Measurements from ENCODE around the gene TYRO3.

Gene TYRO3

DNA sequence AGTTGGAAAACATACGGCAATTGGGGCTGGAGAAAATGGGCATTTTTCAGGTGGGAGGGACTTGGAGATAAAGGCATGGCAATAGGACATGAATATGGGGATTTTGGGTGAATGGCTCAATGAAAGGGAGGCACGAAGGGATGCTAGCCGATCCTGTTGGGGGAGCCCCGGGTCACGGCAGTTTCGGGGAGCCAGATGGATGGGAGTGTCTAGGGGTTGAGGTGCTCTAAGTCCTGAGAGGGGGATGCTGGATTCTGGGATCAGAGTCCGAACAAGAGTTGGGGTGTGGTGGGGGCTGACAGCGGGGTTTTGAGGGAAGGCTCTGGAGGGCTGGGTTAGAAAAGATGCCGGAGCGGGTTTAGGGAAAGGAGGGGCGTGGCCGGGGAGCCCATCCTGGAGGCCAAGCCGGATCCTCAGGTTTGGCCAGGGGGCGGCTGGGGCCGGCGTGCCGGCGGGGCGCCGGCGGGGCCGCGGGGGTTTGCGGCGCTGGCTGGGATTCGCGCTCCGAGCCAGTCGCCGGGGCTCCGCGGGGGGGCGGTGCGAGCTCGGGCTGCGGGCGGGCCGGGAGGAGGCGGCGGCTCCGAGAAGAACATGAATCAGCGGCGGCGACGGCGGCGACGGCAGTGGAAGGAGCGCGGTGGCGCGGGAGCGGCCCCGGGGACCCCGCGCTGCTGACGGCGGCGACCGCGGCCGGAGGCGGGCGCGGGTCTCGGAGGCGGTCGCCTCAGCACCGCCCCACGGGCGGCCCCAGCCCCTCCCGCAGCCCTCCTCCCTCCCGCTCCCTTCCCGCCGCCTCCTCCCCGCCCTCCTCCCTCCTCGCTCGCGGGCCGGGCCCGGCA, at the start of gene TYRO3:
Gene TYRO3 (plus strand): TSS at position 813 of the 839 bp plus-strand sequence. CDS start 46 bp downstream, outside the sequence.
- peak; percentile 63 for DNase-seq

DNA sequence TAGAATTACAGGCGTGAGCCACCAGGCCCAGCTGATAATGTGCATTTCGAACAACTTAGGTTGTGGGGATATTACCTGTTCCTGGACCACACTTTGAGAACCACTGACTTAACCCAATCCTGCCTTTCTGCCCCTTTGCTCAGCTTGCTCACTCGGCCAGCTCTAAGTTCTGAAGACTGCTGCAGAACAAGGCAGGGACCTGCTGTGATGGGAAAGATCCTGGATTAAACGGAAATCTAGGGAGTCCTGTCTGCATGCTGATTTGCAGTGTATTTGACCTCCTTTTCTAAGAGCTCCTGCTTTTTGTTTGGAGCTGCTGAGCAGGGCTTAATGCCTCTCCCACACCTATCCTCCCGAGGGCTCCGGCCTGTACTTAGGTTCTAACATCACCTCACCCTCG, 48.3 kb upstream of the TYRO3 start:
- no peak for DNase-seq

DNA sequence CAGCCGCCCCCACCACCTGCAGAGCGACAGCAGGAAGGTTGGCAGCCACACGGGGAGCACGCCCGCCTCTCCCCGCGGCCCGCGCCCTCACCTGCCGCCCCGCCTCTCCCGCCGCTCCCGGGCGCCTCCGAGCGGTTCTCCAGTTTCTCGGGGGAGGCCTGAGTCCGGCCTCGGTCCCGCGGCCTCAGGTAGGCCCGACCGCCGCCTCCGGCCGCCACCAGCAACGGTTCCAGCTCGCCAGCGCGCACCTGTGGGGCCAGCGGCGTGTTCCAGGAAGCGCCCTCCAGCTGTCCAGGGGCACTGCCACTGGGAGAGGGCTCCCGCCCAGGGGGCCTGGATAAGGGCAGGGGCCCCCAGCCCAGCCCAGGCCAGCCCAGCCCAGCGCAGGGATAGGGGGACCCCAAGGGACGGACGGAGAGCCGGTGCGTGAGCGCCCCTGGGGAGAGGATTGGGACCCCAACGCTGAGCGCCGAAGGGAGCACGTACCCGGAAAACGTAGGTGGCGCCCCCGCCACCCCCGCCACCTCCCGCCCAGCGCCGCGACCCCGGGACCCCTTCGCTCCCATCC, 47.6 kb upstream of the TYRO3 start:
- no peak for DNase-seq

DNA sequence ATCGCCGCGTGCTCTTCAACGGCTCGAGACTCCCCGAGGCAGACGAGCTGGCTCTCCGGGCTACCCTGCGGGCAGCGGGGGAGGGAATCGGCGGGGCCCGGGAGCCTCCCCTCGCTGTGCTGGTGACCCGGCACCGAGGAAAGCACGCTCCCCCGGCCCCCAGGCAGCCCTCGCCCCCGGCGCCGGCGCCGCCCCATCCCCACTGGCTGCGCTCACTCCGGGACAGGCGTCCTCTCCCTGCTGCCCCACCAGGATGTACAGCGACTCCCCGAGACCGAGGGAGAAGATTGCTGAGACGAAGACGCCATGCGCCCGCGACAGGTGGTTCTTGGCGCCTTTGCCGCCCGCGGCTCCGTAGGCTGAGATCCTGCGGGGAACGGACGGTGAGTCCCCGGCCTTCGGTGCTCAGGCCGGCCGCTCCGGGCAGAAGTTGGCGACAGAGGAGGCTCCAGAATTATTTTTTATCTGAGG, 47.1 kb upstream of the TYRO3 start:
- DNase-seq, result no peak

DNA sequence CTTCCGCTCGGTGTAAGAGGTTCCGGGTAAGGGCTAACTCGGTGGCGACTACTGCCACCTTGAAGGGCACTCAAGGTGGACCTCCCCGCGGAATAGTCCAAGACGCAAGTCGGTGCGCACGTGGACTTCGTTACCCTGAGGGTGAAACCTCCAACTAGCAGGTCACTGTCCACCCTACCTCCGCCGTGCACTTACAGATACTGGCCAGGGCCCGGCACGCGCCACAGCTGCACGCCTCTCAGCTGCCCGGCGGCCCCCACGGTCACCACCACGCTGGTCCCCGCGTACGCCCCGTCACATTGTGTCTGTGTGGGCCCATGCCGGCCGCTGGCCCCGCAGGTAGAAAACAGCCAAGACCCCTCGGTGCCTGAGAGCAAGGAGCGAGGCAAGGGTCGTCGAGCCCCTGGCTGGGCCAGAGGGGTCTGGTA, 46.5 kb upstream of the TYRO3 start:
- no peak for DNase-seq

DNA sequence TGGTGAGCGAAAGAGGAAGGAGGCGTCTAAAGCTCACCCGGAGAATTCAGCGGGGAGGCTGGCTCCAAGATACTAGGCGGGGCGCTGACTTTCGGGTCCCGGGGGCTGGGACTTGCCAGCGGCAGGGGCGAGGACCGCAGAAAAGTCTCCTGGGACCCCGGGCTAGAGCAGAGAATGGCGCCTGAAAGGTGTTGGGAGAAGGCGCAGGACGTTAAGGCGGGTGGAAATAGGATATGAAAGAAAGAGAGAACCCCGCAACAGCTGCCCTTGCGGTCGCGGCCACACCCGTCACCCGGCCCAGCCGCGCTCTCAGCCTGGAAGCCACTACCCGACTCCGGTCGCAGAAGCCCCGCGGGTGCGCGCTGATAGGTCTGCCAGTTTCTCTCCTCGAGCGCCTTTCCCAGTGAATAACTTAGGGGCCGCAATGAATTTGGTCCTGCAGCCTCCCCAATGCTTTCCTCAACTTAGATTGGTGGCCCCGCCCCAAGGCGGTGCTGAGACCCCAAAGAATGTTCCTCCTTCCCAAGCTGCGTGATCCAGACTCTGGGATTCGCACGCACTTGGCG, 46.0 kb upstream of the TYRO3 start:
- no peak for DNase-seq

DNA sequence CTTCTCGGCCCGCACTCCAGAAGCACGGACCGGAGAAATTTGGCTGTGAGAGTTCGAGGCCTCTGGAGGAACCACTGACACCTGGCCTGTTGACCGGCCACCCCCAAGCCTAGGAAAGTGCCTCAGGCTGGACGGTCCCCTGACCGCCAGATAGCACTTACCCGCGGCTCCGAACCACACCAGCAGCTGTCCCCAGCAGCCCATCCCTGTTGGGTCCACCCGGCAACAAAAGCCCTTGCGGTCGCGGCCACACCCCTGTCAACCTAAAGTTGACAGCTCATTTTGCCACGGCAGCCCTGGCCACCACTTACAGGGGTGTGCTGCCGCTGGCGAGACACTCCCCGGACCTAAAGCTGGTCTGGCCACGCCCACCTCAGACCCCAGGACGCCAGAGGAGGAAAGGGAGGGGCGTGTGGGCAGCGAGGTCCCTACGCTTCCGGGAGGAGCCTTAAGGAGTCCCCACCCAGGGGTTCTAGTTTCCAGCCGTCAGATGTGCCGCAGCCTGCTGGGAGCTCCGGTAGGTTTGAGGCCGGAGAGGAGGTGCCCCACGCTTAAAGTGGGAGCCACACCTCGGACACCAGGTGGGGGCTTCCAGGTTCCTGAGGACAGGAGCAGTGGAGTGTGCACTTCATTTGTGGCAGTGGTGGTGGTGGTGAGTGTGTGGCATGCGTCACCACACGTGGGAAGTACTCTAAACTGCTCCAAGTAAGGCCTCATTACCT, 45.3 kb upstream of the TYRO3 start, which contains the start of gene LTK:
Gene LTK (minus strand): TSS at position 322 of the 722 bp plus-strand sequence. CDS start 118 bp downstream, at position 204.
- DNase-seq, result no peak

DNA sequence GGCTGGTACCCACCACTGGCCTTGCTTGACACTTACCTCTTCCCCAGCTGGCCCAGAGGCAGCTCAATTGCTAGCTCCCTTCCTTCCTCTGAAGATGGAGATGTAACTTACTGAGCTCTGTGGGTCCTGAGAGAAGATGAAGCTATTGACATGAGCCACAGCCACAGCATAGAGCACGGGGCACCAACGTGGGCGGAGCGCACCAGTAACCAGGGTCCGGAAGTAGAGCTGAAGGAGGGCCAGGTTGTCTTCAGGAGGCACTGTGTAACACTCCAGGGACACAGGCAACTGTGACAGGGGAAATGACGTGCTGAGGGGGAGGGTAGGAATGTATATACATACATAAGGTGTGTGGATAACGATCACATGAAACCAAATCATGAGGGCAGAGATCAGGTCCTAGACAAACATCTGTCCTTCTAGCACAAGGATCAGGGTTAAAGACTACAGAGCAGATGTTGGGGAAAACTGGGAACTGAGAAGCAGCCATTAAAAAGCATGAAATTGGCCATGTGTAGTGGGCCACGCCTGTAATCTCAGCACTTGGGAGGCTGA, 41.0 kb upstream of the TYRO3 start:
- DNase-seq, result no peak

DNA sequence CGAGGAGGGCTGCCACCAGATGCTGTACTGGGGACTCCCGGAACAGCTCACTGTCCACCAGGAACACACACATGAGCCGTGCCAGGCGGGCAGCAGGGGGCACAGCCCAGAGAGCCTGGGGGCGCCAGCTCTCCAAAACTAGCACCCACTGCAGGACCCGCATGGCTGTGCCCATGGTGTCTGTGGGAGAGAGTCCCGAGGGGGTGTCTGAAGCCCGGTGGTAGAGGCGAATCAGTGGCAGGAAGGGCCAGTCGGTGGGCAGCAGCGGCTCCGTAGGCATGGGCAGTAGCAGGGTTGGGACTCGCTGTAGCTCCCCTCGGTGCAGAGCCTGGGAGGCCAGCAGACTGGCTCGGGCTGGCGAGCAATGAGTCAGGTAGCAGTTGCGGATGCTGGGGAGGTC, 38.4 kb upstream of the TYRO3 start:
- no peak for DNase-seq

DNA sequence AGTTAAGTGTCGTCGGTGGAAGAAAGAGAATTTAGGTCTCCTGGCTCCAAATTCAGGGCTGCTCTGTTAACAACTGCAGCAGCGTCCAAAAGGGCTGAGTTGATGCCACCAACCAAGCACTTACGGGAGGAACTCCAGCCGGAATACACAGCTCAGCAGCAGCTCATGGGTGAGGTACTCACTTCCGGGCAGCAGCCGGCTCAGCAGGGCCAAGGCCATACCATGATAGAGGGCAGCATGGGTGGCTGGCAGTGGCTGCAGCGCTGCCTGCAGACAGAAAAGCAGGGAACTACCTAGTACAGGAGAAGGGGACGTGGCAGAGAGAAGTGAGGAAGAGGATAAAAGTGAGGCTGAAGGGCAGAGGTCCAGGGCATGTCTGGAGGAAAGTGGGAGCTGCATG, 37.4 kb upstream of the TYRO3 start:
- no peak for DNase-seq

DNA sequence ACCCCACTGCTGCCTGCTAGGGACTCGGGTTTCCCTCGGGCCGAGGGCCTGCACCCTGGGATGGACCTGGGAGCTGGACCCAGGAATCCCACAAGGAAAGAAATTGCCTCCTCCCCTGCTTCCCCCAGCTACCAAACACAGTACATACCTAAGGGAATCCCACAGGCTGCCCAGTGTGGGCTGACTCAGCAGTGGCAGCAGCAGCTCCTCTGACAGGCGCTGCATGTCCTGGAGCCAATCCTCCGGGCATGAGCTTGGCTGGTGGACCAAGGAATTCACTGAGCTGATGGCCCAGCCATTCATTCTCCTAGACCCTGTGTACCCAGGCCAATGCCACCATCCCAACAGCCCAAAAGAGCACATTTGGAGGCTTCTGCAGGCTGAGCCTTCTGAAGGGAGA, 35.9 kb upstream of the TYRO3 start:
- DNase-seq, result no peak

DNA sequence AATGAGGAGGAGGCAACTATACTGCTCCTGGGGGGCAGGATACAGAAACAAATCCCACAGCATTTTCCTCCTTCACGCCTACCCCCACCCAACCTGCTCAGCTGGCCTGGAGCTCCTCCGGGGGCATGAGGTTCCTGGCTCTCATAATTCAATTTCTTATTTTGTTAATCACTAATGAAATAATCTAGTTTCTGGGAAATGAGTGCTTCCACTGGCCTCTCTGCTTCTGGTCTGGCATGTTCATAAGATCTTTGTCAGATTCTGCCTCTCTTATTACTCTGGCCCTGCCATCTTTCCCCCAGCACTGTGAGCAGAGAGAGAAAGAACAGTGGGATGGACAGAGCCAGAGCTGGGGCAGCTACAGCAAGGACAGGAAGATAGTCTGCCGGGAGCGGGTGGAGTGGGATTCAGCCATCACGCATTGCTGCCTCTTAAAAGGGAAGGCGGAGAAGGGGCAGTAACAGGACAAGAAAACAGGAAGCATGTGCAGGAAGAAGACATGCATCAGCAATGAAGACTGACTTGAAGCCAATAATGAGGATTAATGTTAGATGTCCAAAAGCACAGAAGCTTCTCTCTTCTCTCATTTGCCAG, 28.6 kb upstream of the TYRO3 start:
- DNase-seq, result no peak

DNA sequence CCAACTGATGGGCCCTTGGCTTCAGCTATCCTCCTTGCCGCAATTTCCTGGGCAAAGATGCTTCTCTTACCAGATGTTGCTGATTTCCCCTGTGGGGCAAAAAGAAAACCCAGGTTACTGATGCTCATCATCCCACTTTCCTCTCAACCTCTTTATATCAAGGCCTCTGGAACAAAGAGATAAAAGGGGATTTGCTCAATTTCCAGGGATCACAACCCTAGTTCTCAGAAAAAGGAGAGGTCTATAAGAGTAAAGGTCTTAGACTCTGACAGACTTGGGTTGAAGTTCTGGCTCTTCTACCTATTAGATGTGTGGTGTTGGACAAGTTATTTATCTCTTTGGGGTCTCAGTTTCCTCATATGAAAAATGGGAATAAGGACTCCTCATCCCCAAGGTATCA, 23.5 kb upstream of the TYRO3 start:
- DNase-seq, result no peak

DNA sequence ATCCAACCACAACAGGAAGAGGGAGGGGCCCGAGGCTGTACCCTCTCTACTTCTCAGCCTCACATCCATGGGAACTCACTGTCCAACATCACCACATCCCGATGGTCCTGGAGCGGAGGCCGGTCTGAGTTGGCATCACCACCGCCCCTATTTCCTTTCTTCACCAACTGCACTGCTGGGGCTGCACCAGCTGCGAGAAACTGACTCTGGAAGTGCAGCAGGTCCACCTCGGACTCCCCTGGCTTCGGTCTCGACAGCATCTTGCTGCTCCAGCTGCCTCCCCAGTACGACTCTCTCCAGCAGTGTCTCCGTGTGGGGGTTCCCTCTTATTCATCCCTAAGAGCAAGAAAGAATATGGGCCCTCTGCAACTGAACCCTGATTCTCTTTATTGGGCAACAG, 22.1 kb upstream of the TYRO3 start:
- no peak for DNase-seq

DNA sequence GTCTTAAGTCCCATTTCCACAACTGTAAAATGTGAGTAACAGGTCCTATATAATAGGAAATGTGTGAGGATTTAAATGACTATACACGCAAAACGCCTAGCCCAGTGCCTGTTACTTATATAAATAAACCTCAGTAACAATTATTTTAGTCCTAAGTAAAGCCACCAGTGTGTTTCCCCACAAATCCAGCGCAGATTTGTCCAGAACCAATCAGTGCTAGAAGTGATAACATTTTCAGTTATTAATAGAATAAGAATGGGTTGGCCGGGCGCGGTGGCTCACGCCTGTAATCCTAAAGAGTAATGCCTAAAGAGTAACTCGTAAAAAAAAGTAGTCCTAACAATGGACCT, 15.5 kb upstream of the TYRO3 start:
- DNase-seq, result no peak

DNA sequence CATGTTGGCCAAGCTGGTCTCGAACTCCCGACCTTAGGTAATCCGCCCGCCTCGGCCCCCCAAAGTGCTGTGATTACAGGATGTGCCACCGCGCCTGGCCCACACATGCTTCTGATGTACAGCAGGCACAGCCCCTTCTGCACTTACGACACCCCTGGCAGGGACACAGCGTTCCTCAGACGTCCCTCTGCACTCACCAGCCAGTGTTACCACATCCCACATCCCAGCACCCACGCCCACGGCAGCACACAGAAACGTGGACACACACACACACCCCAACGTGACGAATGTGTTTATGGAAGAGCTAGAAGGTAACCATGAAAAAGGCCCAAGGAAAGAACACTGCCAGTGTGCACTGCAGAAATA, 14.4 kb upstream of the TYRO3 start:
- no peak for DNase-seq

DNA sequence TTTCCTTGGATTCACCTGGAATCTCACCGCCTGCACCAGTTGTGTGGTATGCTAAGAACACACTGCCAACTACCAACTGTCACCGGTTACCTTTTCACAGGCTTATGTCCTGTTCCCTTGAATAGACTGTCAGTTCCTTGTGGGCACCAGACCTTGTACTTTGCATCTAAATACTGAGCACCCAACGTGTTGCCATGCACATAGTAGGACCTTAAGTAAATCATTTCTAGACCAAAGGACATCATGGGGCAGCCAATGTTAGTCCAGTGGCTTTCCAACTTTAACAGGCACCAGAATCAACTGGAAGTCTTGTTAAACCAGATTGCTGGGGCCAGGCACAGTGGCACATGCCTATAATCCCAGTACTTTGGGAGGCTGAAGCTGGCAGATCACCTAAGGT, 13.8 kb upstream of the TYRO3 start:
- no peak for DNase-seq

DNA sequence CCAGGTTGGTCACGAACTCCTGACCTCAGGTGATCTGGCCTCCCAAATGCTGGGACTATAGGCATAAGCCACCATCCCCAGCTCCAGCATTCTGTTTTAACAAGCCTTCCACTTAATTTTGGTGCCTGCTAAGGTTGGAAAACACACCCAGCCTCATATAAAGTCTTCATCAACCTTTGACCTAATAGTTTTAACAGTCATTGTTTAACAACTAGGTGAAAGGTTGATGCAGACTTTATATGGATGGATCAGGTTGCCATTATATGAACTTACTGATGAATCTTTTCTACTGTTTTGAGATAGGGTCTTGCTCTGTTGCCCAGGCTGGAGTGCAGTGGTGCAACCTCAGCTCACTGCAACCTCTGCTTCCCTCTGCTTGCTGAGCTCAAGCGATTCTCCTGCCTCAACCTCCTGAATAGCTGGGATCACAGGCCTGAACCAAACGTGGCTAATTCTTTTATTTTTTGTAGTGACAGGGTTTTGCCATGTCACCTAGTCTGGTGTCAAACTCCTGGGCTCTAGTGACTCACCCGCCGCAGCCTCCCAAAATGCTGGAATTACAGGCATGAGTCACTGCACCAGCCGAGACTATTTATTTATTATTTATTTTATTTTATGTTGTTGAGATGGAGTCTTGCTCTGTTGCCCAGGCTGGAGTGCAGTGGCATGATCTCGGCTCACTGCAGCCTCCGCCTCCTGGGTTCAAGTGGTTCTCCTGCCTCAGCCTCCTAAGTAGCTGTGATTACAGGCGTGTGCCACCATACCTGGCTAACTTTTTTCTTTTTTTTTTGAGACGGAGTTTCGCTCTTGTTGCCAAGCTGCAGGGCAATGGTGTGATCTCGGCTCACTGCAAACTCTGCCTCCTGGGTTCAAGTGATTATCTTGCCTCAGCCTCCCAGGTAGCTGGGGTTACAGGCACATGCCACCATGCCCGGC, 11.9 kb upstream of the TYRO3 start:
- DNase-seq, result no peak

DNA sequence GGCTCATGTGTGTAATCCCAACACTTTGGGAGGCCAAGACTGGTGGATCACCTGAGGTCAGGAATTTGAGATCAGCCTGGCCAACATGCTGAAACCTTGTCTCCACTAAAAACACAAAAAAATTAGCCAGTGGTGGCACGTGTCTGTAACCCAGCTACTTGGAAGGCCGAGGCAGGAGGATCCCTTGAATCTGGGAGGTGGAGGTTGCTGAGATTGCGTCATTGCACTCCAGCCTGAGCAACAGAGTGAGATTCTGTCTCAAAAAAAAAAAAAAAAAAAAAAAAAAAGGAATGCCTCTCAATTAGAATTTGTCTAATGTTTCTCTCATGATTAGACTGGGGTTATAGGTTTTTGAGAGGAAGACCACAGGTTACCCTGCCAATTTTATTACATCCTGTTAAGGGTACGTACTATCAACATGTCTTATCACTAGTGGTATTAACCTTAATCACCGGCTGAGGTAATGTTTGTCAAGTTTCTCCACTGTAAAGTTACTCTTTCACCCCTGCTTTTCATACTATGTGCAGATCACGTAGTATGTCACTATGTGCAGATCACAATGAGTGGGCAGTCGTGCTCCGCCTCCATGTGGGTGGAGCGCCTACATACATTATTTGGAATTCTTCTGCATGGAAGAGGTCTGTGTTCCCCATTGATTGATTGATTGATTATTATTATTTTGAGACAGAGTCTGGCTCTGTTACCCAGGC, 8.8 kb upstream of the TYRO3 start:
- no peak for DNase-seq

DNA sequence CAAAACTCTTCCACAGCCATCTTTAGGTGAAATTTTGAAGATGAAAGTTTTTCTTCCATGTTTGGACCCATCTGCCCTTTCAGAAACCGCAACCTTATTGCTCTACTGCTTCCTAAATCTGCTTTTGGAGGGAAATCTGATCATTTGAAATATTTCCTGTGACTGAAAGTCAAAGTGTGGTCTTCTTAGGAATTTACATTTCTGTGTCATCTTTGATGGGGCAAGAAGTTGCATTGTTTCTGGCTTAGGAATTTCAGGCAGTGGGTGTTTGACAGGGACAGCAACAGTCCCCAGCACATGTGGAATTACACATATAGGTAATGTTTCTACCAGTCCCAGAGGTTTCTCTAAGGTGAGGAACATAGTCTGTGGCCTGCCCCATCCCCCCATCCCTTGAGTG, 5.3 kb upstream of the TYRO3 start:
- no peak for DNase-seq

DNA sequence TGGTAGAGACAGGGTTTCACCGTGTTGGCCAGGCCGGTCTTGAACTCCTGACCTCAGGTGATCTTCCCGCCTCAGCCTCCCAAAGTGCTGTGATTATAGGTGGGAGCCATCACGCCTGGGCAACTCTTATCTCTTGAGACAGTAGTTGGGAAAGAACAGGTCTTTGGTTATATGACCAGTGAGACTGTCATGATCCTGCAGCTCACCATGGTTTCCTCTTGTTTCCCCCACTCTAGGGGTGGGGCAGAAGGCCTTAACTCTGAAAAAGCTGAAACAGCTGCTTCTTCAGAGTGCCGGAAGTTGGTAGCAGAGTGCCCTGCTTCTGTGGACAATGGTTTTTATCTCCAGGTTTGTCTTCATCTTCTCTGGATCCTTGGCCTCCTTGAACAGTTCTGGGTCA, 4.7 kb upstream of the TYRO3 start:
- DNase-seq, result no peak
